HepG2 (cell line): Measurements from ENCODE around the gene ADGRL1. TPM values are rescaled to one million over a fixed set of nuclear protein-coding genes. Genes with fewer than 3 reads are reported as not detected.

Experiments
- ATAC-seq: fragments of 200-7000 bp; cut with Tn5 transposase; 3 replicates; pipeline ENCODE4 v1.9.1; 2020; ENCODE audit warnings: mild to moderate bottlenecking, moderate library complexity
- BruUV-seq: library from RNA; stranded (reverse); fragments of 400-500 nt; replicated peaks from 2 replicates; lab custom pipeline; 2021; lab: Mats Ljungman, UMichigan
- CTCF ChIA-PET: fragments of 300-600 bp; formaldehyde crosslinking; extraction: SDS; loops from one replicate; lab custom pipeline; 2021; ENCODE audit warnings: low total read pairs, inconsistent platforms, low intra/inter-chr PET ratio; lab: Yijun Ruan, JAX
- POLR2A ChIA-PET: fragments of 350-600 bp; sonication (Branson Sonifier 250); formaldehyde crosslinking; loops from one replicate; lab custom pipeline; 2020; ENCODE audit warnings: antibody characterized with exemption, inconsistent platforms; lab: Yijun Ruan, JAX
- DNase-seq: peaks from one replicate; pipeline ENCODE4 v3.0.0-alpha.2; 2015; ENCODE audit warnings: low spot score
- FAIRE-seq: peaks from 3 replicates; lab custom pipeline; 2011; peaks lifted over from hg19 to GRCh38; lab: Jason Lieb, UNC
- H2AFZ ChIP-seq: one replicate; pipeline ENCODE4 v1.6.1; 2011; ENCODE audit warnings: low read length, inconsistent platforms
- H3K27ac ChIP-seq: fragments of 300-600 bp; 3 replicates; pipeline ENCODE4 v1.8.0; 2011; ENCODE audit warnings: mixed run types, mild to moderate bottlenecking, mixed read lengths, low read length, inconsistent platforms; ENCODE audit not compliant: insufficient read depth; ENCODE audit errors: extremely low read length
- H3K27me3 ChIP-seq, 2 experiments: fragments of 200-600 bp in 1 of 2; 2 replicates in 1 of 2; 3 replicates in 1 of 2; pipeline versions ENCODE4 v1.6.0 to v1.8.0; 2011; ENCODE audit warnings: low read length in 2 of 2, mild to moderate bottlenecking in 2 of 2, moderate library complexity in 2 of 2, inconsistent platforms in 1 of 2; ENCODE audit not compliant: insufficient read depth in 2 of 2, control insufficient read depth in 1 of 2
- H3K36me3 ChIP-seq, 2 experiments: fragments of 200-600 bp in 1 of 2; replicated peaks in 1 of 2; 2 replicates in 1 of 2; 3 replicates in 1 of 2; pipeline versions ENCODE4 v1.5.1 to v1.8.0; 2011; ENCODE audit warnings: low read length in 2 of 2, inconsistent platforms in 1 of 2; ENCODE audit not compliant: insufficient read depth in 2 of 2, control insufficient read depth in 1 of 2
- H3K4me1 ChIP-seq: 2 replicates; pipeline ENCODE4 v1.5.1; 2012; ENCODE audit warnings: low read length, inconsistent platforms; ENCODE audit not compliant: insufficient read depth
- H3K4me2 ChIP-seq: 2 replicates; pipeline ENCODE4 v1.6.0; 2011; ENCODE audit warnings: low read depth, low read length, inconsistent platforms
- H3K4me3 ChIP-seq, 3 experiments: fragments of 200-600 bp in 1 of 3; sonication (generic), shearing (Covaris generic) in 1 of 3; replicated peaks in 1 of 3; 2 replicates each; pipeline ENCODE4 v1.5.1; 2011 to 2016; ENCODE audit warnings: low read length in 3 of 3, inconsistent platforms in 2 of 3, low read depth in 2 of 3, mild to moderate bottlenecking in 2 of 3, control low read depth in 1 of 3, mixed read lengths in 1 of 3; ENCODE audit not compliant: insufficient read depth in 1 of 3
- H3K79me2 ChIP-seq: one replicate; pipeline ENCODE4 v1.6.1; 2011; ENCODE audit warnings: low read length, inconsistent platforms; ENCODE audit not compliant: insufficient read depth
- H3K9ac ChIP-seq: 2 replicates; pipeline ENCODE4 v1.6.0; 2011; ENCODE audit warnings: mild to moderate bottlenecking, low read depth, low read length, inconsistent platforms; ENCODE audit not compliant: insufficient read depth
- H3K9me3 ChIP-seq: 2 replicates; pipeline ENCODE4 v1.5.1; 2012; ENCODE audit warnings: mild to moderate bottlenecking, low read length
- H4K20me1 ChIP-seq: 2 replicates; pipeline ENCODE4 v1.6.0; 2011; ENCODE audit warnings: inconsistent platforms, mild to moderate bottlenecking, low read length, moderate library complexity; ENCODE audit not compliant: insufficient read depth
- ATF7-NPFF ChIP-seq: sonication (generic); formaldehyde crosslinking; IDR thresholded peaks from 2 replicates; pipeline ENCODE4 v1.8.1; 2023; ENCODE audit warnings: mild to moderate bottlenecking, low read depth, missing genetic modification reagents, moderate library complexity
- FOXO1 ChIP-seq: sonication (generic); formaldehyde crosslinking; IDR thresholded peaks from 2 replicates; pipeline ENCODE4 v1.4.0; 2020; ENCODE audit warnings: missing genetic modification reagents
- MLLT10 ChIP-seq: sonication (generic); formaldehyde crosslinking; IDR thresholded peaks from 2 replicates; pipeline ENCODE4 v1.4.0; 2020; ENCODE audit warnings: missing genetic modification reagents
- ZFP1 ChIP-seq: IDR thresholded peaks from 2 replicates; pipeline ENCODE4 v1.6.1; 2016
- ZNF18 ChIP-seq: sonication (generic); formaldehyde crosslinking; IDR thresholded peaks from 2 replicates; pipeline ENCODE4 v1.8.0; 2022; ENCODE audit warnings: mild to moderate bottlenecking, missing genetic modification reagents; ENCODE audit not compliant: insufficient replicate concordance
- ZNF501 ChIP-seq: sonication (generic); formaldehyde crosslinking; IDR thresholded peaks from 2 replicates; pipeline ENCODE4 v1.5.1; 2020; ENCODE audit warnings: mild to moderate bottlenecking, moderate library complexity, missing genetic modification reagents
- ZNF740 ChIP-seq: sonication (generic); formaldehyde crosslinking; IDR thresholded peaks from 2 replicates; pipeline ENCODE4 v1.4.0; 2020; ENCODE audit warnings: missing genetic modification reagents
- whole genome bisulfite sequencing: methylation state at CpG from one replicate; pipeline ENCODE4 v1.1.6; 2017; ENCODE audit warnings: low lambda C conversion rate; 5-methylcytosine and 5-hydroxymethylcytosine counted together
- in situ Hi-C: cut with HindIII; loops from 2 replicates; pipeline ENCODE4 v1.10.0; 2017; ENCODE audit warnings: low pct_unique_long_range_greater_than_20kb; ENCODE audit not compliant: extremely low pct_ligation_motif_present
- intact Hi-C: fragments of 100-400 bp; cut with micrococcal nuclease; formaldehyde crosslinking; loops from one replicate; pipeline ENCODE4 v1.10.0; 2022; ENCODE audit not compliant: unreplicated experiment
- polyA plus RNA-seq, 8 experiments: library from polyadenylated mRNA; depleted of rRNA in 3 of 8; stranded (reverse) in 7 of 8; unstranded in 1 of 8; fragments of >200 nt; fragmentation: Illumina TruSeq in 4 of 8; extraction: Trizol in 4 of 8; gene quantifications; 2 replicates each; pipeline versions ENCODE4 v1.2.1 to v1.2.3, GENCODE V29; 2011 to 2016; ENCODE audit warnings: low read depth in 4 of 8, missing spikeins in 1 of 8, mixed read lengths in 1 of 8; ENCODE audit not compliant: insufficient read depth in 1 of 8
- total RNA-seq, 5 experiments: library from RNA; depleted of rRNA; stranded (reverse); fragments of >200 nt; fragmentation: Illumina TruSeq; extraction: Trizol; gene quantifications; 2 replicates each; pipeline ENCODE4 v1.2.3, GENCODE V29; 2016; ENCODE audit warnings: low read depth in 1 of 5

ADGRL1 gene
- total and polyA plus RNA-seq, 2 of the 13 experiments (the other 11 are each of a cell fraction or from before 2014, with no cell fraction given): 0.49 to 1.7 TPM

GRCh38 chr19:14135355-14135754 lies 70.6 kb downstream of the ADGRL1 start:
- in situ Hi-C loops: no loop called here
- WGBS: 36% methylated on average over 6 of the region's 6 CpGs
- H3K9ac ChIP-seq: peak overlapping the region; percentile 80
- H3K27ac ChIP-seq: no peak overlapping the region
- ChIA-PET POLR2A (interaction anchor here (1.2 to 1.9 kb wide), 2 partner anchors 18 to 404 kb away, joined by 4 to 7 read pairs; partner anchors contain the start of gene PRKACA), CTCF (no interaction called here)
- no peaks in the 10 kb centered on the region for H3K9me3 ChIP-seq
- no peak overlapping the region for H2AFZ ChIP-seq
- no peaks in the 10 kb centered on the region for H3K27me3 ChIP-seq
- no peak for TF ChIP-seq ZNF501 (CRISPR knock-in tag)
- TF ChIP-seq MLLT10: no peak
- TF ChIP-seq ZFP1 (CRISPR knock-in tag): no peak
- no peak for TF ChIP-seq FOXO1
- TF ChIP-seq ZNF740 (CRISPR knock-in tag): no peak
- TF ChIP-seq ATF7-NPFF (CRISPR knock-in tag): no peak
- no peak for TF ChIP-seq ZNF18 (CRISPR knock-in tag)
- H3K36me3 ChIP-seq: no peaks in the 10 kb centered on the region
- H3K4me1 ChIP-seq: peaks cover 43% of the 10 kb centered on the region
- DNase-seq: no peak
- peak overlapping the region; percentile 68 to 90 (median 72) for H3K4me3 ChIP-seq
- H3K79me2 ChIP-seq: peaks cover 12% of the 10 kb centered on the region
- intact Hi-C loops: loop anchor here (5.0 kb wide), 1 partner anchor 1833 kb away; no protein-coding TSS in a partner anchor
- ATAC-seq: no peak
- BruUV-seq: TSS peak; percentile 59
- FAIRE-seq: no peak
- H4K20me1 ChIP-seq: no peaks in the 10 kb centered on the region
- peak overlapping the region; percentile 87 for H3K4me2 ChIP-seq
